GM21786 (cell line): Measurements from ENCODE around the gene TBR1.

Source experiments
- ATAC-seq: cut with Tn5 transposase; IDR thresholded peaks from one replicate; pipeline ENCODE4 v1.9.1; 2021; ENCODE audit not compliant: unreplicated experiment

The TBR1 gene

DNA sequence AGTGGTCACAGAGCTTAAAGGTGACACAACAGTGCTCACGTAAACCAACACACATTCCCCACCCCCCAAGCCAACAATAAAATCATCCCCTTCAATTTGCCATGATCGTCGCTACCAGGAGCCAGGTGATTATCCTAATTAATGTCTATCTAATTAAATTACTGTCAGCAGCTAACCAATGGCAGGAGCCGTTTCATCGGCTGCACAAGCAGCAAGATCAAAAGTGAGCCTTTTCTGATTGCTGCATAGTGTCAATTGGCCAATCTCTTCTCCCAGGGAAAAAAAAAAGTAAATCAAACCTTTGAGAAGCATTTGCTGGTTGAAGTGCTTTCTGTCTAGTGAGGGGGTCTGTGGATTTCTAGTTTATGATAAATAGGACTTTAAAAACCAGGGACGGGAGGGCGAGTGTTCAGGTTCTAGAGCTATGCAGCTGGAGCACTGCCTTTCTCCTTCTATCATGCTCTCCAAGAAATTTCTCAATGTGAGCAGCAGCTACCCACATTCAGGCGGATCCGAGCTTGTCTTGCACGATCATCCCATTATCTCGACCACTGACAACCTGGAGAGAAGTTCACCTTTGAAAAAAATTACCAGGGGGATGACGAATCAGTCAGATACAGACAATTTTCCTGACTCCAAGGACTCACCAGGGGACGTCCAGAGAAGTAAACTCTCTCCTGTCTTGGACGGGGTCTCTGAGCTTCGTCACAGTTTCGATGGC is at the start of gene TBR1:
TBR1 (plus strand) TSS at position 311 of the 721 bp plus-strand sequence; CDS start at position 425, 114 bp downstream.
- no peak for ATAC-seq

DNA sequence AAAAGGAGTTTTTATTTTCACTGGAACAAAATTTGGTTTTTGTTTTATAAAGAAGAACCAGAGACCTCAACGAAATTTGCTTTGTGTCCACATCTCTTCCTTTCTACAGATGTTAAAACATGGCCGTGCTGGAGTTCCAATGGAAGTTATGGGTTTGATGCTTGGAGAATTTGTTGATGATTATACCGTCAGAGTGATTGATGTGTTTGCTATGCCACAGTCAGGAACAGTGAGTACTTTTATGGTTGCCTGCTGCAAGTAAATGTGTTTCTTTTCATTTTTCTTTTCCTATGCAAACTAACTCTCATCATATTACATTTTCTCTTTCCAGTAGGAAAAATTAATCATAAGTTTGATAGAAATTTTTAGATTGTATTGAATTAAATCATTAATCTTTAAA is 48.4 kb upstream of the TBR1 start:
- no peak for ATAC-seq

- ATAC-seq = no peak
Measured at GRCh38 chr2:161369311-161369710, 46.8 kb upstream of the TBR1 start.

GRCh38 chr2:161370981-161371380 is 45.1 kb upstream of the TBR1 start:
- ATAC-seq = no peak

- ATAC-seq = no peak
Measured at GRCh38 chr2:161371869-161372268, 44.2 kb upstream of the TBR1 start.

GRCh38 chr2:161373942-161374341 is 42.2 kb upstream of the TBR1 start:
- no peak for ATAC-seq

DNA sequence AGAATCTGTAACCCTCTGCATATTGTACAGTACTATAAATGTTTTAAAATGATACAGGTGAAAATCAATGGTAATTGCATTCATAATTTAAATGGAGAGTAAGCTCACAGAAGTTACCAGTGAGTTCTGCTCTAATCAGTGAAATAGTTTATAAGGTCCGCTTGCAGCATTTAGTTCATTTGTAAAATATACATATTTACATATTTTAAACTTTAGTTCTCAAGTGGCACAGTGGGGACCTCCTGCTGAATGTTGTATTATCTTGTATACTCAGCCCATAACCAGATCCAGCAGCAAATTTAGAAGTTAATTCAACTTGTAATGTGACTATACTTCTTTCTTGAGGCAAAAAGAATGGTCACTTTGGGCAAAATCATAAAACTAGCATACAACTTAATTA is 41.7 kb upstream of the TBR1 start:
- ATAC-seq = no peak

DNA sequence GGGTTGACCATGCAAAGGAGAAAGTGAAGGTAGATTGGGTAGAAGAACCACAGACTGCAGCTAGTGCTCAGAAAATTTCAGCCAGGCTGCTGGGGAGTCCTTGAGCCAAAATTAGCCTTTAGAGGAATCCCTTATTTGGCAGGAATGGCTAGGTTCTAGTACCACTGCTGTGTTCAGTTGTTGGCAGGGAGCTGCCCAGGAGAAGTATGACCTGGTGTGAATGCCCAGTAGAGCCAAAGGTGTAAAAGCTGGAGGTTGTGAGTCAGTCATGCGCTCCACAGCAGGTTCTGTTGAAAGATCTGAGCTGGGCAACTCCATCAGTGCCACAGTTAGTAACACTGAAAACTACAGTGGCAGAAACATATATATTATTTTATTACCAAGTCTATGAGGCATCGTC is 36.4 kb upstream of the TBR1 start:
- no peak for ATAC-seq

GRCh38 chr2:161381546-161381945 is 34.6 kb upstream of the TBR1 start:
- no peak for ATAC-seq

GRCh38 chr2:161382747-161383146 is 33.4 kb upstream of the TBR1 start:
- ATAC-seq = no peak

DNA sequence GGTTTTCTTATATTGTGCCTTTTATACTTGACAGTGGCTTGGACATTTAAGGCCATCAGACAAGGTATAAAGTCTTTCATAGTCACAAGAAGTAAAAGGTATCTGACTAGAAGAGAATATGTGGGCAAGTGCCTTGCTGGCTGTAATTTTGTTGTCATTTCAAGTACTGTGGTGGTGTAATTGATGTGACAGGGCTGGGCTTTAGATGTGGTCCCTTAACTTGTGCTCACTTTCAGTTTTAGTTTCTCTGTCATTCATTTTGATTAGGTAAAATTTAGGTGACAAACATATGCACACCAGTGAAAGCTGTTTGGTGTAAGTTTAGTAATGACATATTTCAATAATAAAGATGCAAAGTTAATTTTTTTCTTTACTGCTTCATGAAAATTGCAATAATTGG is 31.2 kb upstream of the TBR1 start:
- ATAC-seq = peak; percentile 73

- ATAC-seq = peak; percentile 74
Measured at GRCh38 chr2:161386228-161386824, 29.8 kb upstream of the TBR1 start.

GRCh38 chr2:161388146-161388779 is 27.8 kb upstream of the TBR1 start:
- no peak for ATAC-seq

- no peak for ATAC-seq
Measured at GRCh38 chr2:161391737-161392506, 24.2 kb upstream of the TBR1 start.

GRCh38 chr2:161400076-161400475 is 16.0 kb upstream of the TBR1 start:
- ATAC-seq = no peak

- no peak for ATAC-seq
Measured at GRCh38 chr2:161402297-161402696, 13.8 kb upstream of the TBR1 start.

DNA sequence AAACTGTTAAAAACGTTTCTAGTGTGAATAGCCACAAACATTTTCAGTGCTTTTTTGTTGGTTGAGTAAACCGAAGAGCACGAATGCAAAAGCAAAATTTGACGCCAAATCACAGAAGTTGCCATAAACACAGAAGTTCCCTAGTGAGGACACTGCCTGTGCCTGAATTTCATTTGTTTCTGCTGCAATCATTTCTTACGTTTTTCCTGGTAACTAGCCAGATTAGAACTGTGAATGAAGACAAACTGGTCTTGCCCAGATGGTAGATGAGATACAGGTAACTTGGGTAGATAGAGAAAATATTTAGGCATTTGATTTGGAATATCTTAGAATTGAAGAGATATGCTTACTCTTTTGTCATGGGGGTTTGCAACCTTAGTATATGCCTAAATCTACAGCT is 9.8 kb upstream of the TBR1 start:
- ATAC-seq = no peak

- no peak for ATAC-seq
Measured at GRCh38 chr2:161407597-161407996, 8.5 kb upstream of the TBR1 start.

DNA sequence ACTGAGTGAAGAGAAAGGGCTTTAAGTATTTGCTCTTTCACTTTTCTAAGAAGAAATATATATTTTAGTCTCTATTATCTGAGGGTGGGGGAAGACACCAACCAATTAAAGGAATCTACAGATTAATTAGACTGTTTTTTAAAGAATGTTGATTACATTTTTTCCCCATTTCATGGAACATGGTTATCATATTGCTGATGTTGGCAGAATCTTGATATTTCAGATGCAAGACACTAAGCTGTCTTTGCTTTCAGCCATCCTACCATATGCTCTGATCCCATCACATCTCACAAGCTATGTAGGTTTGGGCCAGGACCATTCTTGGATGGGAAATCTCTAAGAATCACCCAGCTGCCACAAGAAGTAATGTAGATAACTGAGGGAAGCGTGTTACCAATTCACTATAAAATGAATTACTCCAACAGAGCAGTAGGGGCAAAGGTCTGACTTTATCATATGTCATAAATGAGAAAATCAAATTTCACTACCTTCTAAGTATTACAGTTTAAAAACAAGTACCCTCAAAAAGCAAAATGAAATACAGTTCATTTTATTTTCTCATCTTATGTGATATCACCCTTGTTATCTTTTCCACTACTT is 6.7 kb upstream of the TBR1 start:
- no peak for ATAC-seq

- ATAC-seq = no peak
Measured at GRCh38 chr2:161412346-161412745, 3.8 kb upstream of the TBR1 start.
